ENCODE measurements around the gene KCNMB1.

KCNMB1 gene

DNA sequence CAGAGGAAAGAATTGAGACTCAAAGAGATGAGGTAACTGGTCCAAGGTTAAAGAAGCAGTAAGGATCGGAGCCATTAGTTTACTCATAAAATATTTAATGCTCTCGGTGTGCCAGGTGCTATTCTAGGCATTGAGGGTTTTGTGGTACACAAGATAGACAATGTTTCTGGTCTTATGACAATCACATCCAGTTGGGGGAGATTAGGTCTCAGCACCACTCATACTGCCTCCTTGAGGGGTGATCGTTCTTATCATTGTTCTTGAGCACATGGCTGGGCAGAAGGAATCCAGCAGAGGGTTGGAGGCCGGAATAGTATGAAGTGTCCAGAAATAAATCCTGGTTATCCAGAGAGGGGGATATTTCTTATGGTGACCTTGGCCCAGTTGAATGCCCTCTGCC is 50.9 kb downstream of the KCNMB1 start:
- DNase-seq: no peak

DNA sequence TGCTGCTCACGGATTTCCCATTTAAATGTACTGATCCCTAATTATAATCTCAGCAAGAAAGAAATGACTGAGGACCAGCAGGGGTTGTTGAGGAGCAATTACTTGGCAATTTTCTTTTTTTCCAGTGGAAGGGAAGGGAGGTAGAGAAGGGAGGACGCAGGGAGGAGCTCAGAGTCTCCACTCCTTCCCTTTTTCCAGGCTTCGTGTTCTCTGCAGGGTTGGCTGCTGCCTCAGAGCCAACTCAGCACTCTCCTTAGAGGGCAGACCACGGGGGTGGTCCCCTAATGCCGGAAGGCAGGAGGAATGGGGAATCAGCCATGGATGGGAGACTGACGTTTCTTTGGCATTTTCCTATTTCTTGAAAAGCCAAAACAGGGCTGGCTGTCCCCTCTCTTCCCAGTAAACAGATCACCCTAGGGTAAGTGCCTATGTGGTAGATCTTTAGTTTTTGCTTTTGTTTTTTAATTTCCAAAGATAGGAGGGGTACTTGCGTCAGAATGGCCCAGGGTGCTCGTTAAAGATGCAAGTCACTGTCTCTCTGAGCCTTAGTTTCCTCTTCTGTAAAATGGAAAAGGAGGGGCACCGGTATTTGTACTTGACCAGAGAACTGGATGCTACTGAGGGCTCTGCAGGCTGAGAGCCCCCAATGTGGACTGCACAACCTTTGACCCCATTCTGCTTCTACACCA is 52.0 kb downstream of the KCNMB1 start:
- DNase-seq: no peak

DNA sequence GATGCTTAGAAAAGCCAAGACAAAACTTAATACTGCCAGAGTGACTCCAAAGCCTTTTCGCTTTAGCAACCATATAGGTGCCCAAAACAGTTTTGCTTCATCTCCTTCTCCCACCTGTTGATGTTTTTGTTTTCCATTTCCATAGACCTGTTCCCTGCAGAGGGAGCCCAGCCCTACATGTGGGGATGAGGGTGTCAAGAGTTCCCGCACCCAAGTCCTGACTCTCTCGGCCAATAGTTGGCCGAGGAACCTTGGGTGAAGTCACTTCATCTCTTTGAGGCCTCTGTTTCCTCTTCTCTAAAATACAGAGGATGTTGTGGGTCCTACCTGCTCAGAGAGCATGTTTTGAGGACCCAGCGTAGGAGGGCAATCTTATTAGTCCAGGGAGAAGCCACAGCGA is 53.1 kb downstream of the KCNMB1 start:
- DNase-seq: no peak

DNA sequence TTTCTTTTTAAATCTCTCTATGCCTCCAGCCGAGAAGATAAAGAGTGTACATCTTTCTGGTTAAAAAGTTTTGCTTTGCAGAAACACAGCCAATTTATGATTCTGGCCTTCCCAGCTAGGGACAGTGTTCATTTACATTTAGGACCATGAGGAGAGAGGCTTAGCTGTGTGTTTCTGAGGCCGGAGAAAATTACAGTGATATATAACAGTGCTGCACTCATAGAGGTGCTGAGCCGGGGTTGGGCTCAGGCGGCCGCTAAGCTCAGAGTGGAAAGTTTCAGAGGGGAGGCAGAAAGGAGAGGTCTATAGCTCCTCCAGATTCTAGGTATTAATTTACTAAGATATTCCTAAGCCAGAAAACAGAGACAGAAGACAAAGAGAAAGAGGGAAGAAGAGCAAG is 54.5 kb downstream of the KCNMB1 start:
- DNase-seq: no peak

GRCh38 chr5:170333161-170333910 is 55.8 kb downstream of the KCNMB1 start:
- peak; percentile 68 for DNase-seq

- DNase-seq: no peak
Observed at GRCh38 chr5:170332058-170332457, 57.1 kb downstream of the KCNMB1 start.

DNA sequence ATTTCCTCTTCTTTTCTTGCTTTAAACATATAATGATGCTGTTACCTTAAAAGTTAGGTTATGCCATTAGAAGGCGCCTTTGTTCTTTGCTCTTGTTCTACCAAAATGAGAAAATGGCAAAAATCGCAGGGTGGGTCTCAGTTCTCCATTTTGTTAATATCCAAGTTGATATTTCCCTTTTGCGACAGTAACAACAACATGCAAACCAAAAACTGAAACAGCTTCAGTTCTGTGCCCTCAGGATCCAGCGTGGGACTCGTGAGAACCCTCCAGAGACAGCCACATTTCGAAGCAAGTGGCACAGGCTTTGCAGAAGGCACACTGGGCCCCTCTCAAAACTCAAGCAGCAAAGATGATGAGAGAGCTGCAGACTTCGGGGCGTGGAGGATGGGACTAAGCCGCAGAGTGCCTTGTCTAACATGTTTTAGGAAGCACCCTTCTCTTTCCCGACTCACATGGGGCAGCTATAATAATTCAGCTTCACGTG is 58.6 kb downstream of the KCNMB1 start:
- DNase-seq: no peak

DNA sequence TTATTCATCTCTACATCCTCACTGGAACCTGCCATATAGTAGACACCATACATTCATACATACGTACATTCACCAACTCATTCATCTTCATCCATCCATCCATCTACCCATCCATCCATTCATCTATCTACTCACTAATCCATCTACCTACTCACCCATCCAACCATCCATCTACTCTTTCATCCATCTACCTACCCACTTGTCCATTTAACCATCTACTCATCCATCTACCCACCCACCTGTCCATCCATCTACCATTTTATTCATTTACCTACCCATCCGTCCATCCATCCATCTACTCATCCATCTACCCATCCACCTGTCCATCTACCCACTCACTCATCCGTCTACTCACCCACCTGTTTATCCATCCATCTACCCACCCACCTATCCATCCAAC is 59.6 kb downstream of the KCNMB1 start:
- no peak for DNase-seq

- DNase-seq: no peak
Observed at GRCh38 chr5:170327829-170328228, 61.3 kb downstream of the KCNMB1 start.

DNA sequence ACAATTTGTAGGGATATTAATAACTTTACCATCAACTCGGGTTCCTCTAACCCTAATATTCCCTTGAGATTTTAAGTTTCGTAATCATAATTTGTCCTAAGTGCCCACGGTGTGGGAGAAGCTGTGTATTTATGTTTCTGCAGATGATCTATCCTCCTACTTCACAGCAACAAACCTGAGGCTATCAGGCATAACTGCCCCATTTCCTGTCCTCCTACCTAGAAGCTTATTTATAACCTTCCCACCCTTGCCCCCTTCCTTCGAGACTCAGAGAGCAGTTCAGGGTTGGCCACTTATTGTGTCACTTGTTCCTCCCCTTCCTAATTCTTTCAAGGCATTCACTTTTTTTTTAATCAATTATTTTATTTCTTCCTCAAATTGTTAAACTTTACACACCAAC is 62.0 kb downstream of the KCNMB1 start:
- no peak for DNase-seq

All from stimulated activated naive CD4-positive, alpha-beta T cell treated with Interleukin-2 at 50 U/mL for 16 hours (primary cell).